SK-N-SH (cell line): ENCODE results near the gene MKX. TPM values are rescaled to one million over a fixed set of nuclear protein-coding genes. Genes with fewer than 3 reads are reported as not detected.

ENCODE experiments used
- CTCF ChIA-PET: fragments of 300-600, 350-600 bp; formaldehyde crosslinking; extraction: SDS; loops from one replicate; lab custom pipeline; 2021; lab: Yijun Ruan, JAX
- POLR2A ChIA-PET: fragments of 350-600 bp; sonication (Branson Sonifier 250); formaldehyde crosslinking; extraction: SDS; loops from one replicate; lab custom pipeline; 2020; ENCODE audit warnings: antibody characterized with exemption, inconsistent platforms; lab: Yijun Ruan, JAX
- DNase-seq: peaks from one replicate; pipeline ENCODE4 v3.0.0; 2012
- H2AFZ ChIP-seq: fragments of 200-600 bp; sonication (generic); 2 replicates; pipeline ENCODE4 v1.8.1; 2016; ENCODE audit warnings: antibody characterized with exemption, mild to moderate bottlenecking, low read depth
- H3F3A ChIP-seq: fragments of 200-600 bp; sonication (generic); replicated peaks from 2 replicates; pipeline ENCODE3; 2016; ENCODE audit warnings: antibody characterized with exemption, mild to moderate bottlenecking; ENCODE audit not compliant: insufficient read depth
- H3K27ac ChIP-seq, 2 experiments: fragments of 200-500 bp in 1 of 2; fragments of 200-600 bp in 1 of 2; sonication (Bioruptor generic) in 1 of 2; sonication (generic), shearing (Covaris generic) in 1 of 2; 2 replicates each; pipeline versions ENCODE4 v1.5.1 to v1.6.1; 2014 to 2016; ENCODE audit warnings: low read depth in 2 of 2, inconsistent platforms in 1 of 2, low read length in 1 of 2, mild to moderate bottlenecking in 1 of 2, mixed read lengths in 1 of 2
- H3K27me3 ChIP-seq: fragments of 200-600 bp; sonication (generic), shearing (Covaris generic); 2 replicates; pipeline ENCODE4 v1.6.1; 2016; ENCODE audit warnings: mixed run types; ENCODE audit not compliant: insufficient read depth
- H3K36me3 ChIP-seq, 2 experiments: fragments of 200-500 bp in 1 of 2; fragments of 200-600 bp in 1 of 2; sonication (Bioruptor generic) in 1 of 2; sonication (generic) in 1 of 2; replicated peaks in 1 of 2; 2 replicates each; pipeline versions ENCODE3 to v1.5.1; 2014 to 2016; ENCODE audit warnings: low read length in 1 of 2, mild to moderate bottlenecking in 1 of 2; ENCODE audit not compliant: insufficient read depth in 2 of 2, control insufficient read depth in 1 of 2
- H3K4me1 ChIP-seq, 2 experiments: fragments of 200-500 bp in 1 of 2; fragments of 200-600 bp in 1 of 2; sonication (Bioruptor generic) in 1 of 2; sonication (generic), shearing (Covaris generic) in 1 of 2; 2 replicates each; pipeline versions ENCODE4 v1.5.1 to v1.6.1; 2014 to 2016; ENCODE audit warnings: low read depth in 1 of 2, low read length in 1 of 2, mixed run types in 1 of 2; ENCODE audit not compliant: insufficient read depth in 2 of 2, control insufficient read depth in 1 of 2
- H3K4me2 ChIP-seq: fragments of 200-600 bp; sonication (generic), shearing (Covaris generic); 2 replicates; pipeline ENCODE4 v1.6.1; 2017; ENCODE audit warnings: mixed run types
- H3K4me3 ChIP-seq, 2 experiments: fragments of 200-500 bp in 1 of 2; fragments of 200-600 bp in 1 of 2; sonication (Bioruptor generic) in 1 of 2; sonication (generic), shearing (Covaris generic) in 1 of 2; 2 replicates each; pipeline versions ENCODE4 v1.5.1 to v1.8.1; 2014 to 2016; ENCODE audit warnings: low read depth in 2 of 2, inconsistent platforms in 1 of 2, low read length in 1 of 2, mild to moderate bottlenecking in 1 of 2, mixed read lengths in 1 of 2, moderate library complexity in 1 of 2
- H3K79me2 ChIP-seq: fragments of 200-600 bp; sonication (generic); 2 replicates; pipeline ENCODE4 v1.8.1; 2017; ENCODE audit warnings: mild to moderate bottlenecking; ENCODE audit not compliant: insufficient read depth
- H3K9ac ChIP-seq: fragments of 200-600 bp; sonication (generic); 2 replicates; pipeline ENCODE4 v1.6.1; 2017; ENCODE audit warnings: mixed run types
- H3K9me2 ChIP-seq: fragments of 200-600 bp; sonication (generic); 2 replicates; pipeline ENCODE4 v1.6.1; 2017; ENCODE audit warnings: mixed run types
- H3K9me3 ChIP-seq: fragments of 200-600 bp; sonication (generic); 2 replicates; pipeline ENCODE4 v1.6.1; 2017; ENCODE audit warnings: mixed run types, mild to moderate bottlenecking, moderate library complexity
- H4K20me1 ChIP-seq: fragments of 200-600 bp; sonication (generic); 2 replicates; pipeline ENCODE4 v1.6.1; 2017; ENCODE audit warnings: mild to moderate bottlenecking, mixed run types; ENCODE audit not compliant: insufficient read depth
- CHD2 ChIP-seq: fragments of 150-350 bp; IDR thresholded peaks from 2 replicates; pipeline ENCODE4 v1.6.1; 2018; ENCODE audit warnings: low read length; ENCODE audit not compliant: partially characterized antibody
- FOXJ3 ChIP-seq: sonication (generic); formaldehyde crosslinking; IDR thresholded peaks from 2 replicates; pipeline ENCODE4 v1.5.1; 2020; ENCODE audit warnings: mild to moderate bottlenecking, missing genetic modification reagents
- JUND ChIP-seq: IDR thresholded peaks from 2 replicates; pipeline ENCODE4 v1.4.0; 2012
- POLR2AphosphoS5 ChIP-seq: IDR thresholded peaks from 2 replicates; pipeline ENCODE4 v1.6.1; 2012; ENCODE audit warnings: low read depth, low read length
- RAD21 ChIP-seq: IDR thresholded peaks from 2 replicates; pipeline ENCODE4 v1.6.1; 2012; ENCODE audit warnings: mild to moderate bottlenecking, low read length
- RXRA ChIP-seq: IDR thresholded peaks from 2 replicates; pipeline ENCODE4 v1.4.0; 2012; ENCODE audit warnings: low read depth, mild to moderate bottlenecking, borderline replicate concordance
- SIN3A ChIP-seq: IDR thresholded peaks from 2 replicates; pipeline ENCODE4 v1.6.1; 2012; ENCODE audit warnings: low read depth, mild to moderate bottlenecking, low read length, moderate library complexity, borderline replicate concordance
- WGBS: methylation state at CpG from one replicate; pipeline ENCODE4 v1.1.6; 2017; ENCODE audit warnings: low lambda C conversion rate; 5-methylcytosine and 5-hydroxymethylcytosine counted together
- polyA plus RNA-seq, 3 experiments: library from polyadenylated mRNA; depleted of rRNA; stranded (reverse); fragments of >200 nt; gene quantifications; 2 replicates each; pipeline ENCODE4 v1.2.3, GENCODE V29; 2012
- small RNA-seq, 7 experiments: library from RNA; depleted of rRNA; stranded (forward); fragments of <200 nt; gene quantifications; one replicate each; pipeline ENCODE3, GENCODE V24; 2012
- TF ChIP-seq, protein P1 (sequence below): IDR thresholded peaks from 2 replicates; pipeline ENCODE4 v1.4.0; 2012; ENCODE audit warnings: low read depth, borderline replicate concordance
- TF ChIP-seq, protein P2 (sequence below): IDR thresholded peaks from 2 replicates; pipeline ENCODE4; 2012
- TF ChIP-seq, protein P3 (sequence below): fragments of 200-600 bp; sonication (generic); IDR thresholded peaks from 2 replicates; pipeline ENCODE4 v1.6.1; 2017; ENCODE audit warnings: antibody characterized with exemption, mild to moderate bottlenecking, moderate library complexity

Gene MKX
- polyA plus RNA-seq, 1 of the 3 experiments (the other 2 are of a cell fraction) = not detected

DNA sequence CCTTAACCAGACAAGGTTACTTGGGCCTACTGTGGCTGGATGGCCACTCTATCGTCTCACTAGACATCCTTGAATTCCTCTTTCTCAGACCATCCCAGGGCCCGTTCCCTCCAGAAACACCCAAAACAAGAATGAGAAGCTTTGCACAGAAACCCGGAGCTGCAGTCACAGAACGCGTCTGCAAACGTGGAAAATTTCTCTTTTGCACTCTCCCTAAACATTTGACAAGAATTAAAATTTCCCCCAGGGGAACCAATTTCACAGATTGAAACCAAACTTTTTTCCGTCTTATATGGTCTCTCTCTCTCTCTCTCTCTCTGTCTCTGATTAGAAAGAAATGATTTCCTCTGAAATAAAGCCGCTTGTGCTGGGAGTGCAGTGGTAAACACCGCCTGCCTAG is 120.7 kb downstream of the MKX start:
- Histone ChIP-seq H3K4me1 (no peaks in the 10 kb centered on the region), H3K4me2 (no peak overlapping the region), H3K9me3 (no peaks in the 10 kb centered on the region), H3F3A (no peaks in the 10 kb centered on the region), H3K9ac (no peak overlapping the region), H4K20me1 (no peaks in the 10 kb centered on the region), H3K9me2 (no peaks in the 10 kb centered on the region), H2AFZ (no peak overlapping the region), H3K27me3 (peaks cover 28% of the 10 kb centered on the region), H3K4me3 (no peak overlapping the region), H3K79me2 (no peaks in the 10 kb centered on the region), H3K36me3 (no peaks in the 10 kb centered on the region), H3K27ac (no peak overlapping the region)
- no peak for DNase-seq
- 12% methylated on average over 9 of the region's 9 CpGs for WGBS
- POLR2A ChIA-PET = no interaction called here
- CTCF ChIA-PET = interaction anchor here (0.9 kb wide), 1 partner anchor 200 kb away, joined by 3 read pairs; no protein-coding TSS in a partner anchor
- TF ChIP-seq RAD21 = no peak
- TF ChIP-seq CHD2 = no peak
- TF ChIP-seq, protein P1, sequence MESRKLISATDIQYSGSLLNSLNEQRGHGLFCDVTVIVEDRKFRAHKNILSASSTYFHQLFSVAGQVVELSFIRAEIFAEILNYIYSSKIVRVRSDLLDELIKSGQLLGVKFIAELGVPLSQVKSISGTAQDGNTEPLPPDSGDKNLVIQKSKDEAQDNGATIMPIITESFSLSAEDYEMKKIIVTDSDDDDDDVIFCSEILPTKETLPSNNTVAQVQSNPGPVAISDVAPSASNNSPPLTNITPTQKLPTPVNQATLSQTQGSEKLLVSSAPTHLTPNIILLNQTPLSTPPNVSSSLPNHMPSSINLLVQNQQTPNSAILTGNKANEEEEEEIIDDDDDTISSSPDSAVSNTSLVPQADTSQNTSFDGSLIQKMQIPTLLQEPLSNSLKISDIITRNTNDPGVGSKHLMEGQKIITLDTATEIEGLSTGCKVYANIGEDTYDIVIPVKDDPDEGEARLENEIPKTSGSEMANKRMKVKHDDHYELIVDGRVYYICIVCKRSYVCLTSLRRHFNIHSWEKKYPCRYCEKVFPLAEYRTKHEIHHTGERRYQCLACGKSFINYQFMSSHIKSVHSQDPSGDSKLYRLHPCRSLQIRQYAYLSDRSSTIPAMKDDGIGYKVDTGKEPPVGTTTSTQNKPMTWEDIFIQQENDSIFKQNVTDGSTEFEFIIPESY = no peak
- no peak for TF ChIP-seq JUND
- TF ChIP-seq POLR2AphosphoS5 = no peak
- TF ChIP-seq, protein P2, sequence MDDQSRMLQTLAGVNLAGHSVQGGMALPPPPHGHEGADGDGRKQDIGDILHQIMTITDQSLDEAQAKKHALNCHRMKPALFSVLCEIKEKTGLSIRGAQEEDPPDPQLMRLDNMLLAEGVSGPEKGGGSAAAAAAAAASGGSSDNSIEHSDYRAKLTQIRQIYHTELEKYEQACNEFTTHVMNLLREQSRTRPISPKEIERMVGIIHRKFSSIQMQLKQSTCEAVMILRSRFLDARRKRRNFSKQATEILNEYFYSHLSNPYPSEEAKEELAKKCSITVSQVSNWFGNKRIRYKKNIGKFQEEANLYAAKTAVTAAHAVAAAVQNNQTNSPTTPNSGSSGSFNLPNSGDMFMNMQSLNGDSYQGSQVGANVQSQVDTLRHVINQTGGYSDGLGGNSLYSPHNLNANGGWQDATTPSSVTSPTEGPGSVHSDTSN = no peak
- TF ChIP-seq, protein P3, sequence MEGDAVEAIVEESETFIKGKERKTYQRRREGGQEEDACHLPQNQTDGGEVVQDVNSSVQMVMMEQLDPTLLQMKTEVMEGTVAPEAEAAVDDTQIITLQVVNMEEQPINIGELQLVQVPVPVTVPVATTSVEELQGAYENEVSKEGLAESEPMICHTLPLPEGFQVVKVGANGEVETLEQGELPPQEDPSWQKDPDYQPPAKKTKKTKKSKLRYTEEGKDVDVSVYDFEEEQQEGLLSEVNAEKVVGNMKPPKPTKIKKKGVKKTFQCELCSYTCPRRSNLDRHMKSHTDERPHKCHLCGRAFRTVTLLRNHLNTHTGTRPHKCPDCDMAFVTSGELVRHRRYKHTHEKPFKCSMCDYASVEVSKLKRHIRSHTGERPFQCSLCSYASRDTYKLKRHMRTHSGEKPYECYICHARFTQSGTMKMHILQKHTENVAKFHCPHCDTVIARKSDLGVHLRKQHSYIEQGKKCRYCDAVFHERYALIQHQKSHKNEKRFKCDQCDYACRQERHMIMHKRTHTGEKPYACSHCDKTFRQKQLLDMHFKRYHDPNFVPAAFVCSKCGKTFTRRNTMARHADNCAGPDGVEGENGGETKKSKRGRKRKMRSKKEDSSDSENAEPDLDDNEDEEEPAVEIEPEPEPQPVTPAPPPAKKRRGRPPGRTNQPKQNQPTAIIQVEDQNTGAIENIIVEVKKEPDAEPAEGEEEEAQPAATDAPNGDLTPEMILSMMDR = no peak
- TF ChIP-seq RXRA = no peak
- no peak for TF ChIP-seq FOXJ3 (CRISPR knock-in tag)
- no peak for TF ChIP-seq SIN3A

Small RNA genes lying within 50 kb of the gene (small RNA-seq; reads per million reads assigned to genes)
- 0 reads per million in 7 experiments for gene RN7SKP132

Other genes starting within 250 kb of the MKX start
- 10.2 and 13.6 TPM in 2 replicates for gene RAB18, start 241.5 kb downstream of the MKX start, polyA plus RNA-seq (2012; rRNA removed)